GM12864 (cell line): ENCODE results near the gene TCTN1.

Experiments used
- DNase-seq: peaks from one replicate; pipeline ENCODE4 v3.0.0-alpha.2; 2011; ENCODE audit warnings: low read depth
- H3K4me3 ChIP-seq: 2 replicates; pipeline ENCODE4 v1.5.1; 2011; ENCODE audit warnings: mild to moderate bottlenecking, low read depth, low read length, control low read depth
- TF ChIP-seq, protein P1 (sequence below): IDR thresholded peaks from 2 replicates; pipeline ENCODE4 v1.5.1; 2011; ENCODE audit warnings: low read depth, mild to moderate bottlenecking, moderate library complexity, low read length, control low read depth, inconsistent platforms; ENCODE audit errors: missing control alignments

TCTN1 gene

DNA sequence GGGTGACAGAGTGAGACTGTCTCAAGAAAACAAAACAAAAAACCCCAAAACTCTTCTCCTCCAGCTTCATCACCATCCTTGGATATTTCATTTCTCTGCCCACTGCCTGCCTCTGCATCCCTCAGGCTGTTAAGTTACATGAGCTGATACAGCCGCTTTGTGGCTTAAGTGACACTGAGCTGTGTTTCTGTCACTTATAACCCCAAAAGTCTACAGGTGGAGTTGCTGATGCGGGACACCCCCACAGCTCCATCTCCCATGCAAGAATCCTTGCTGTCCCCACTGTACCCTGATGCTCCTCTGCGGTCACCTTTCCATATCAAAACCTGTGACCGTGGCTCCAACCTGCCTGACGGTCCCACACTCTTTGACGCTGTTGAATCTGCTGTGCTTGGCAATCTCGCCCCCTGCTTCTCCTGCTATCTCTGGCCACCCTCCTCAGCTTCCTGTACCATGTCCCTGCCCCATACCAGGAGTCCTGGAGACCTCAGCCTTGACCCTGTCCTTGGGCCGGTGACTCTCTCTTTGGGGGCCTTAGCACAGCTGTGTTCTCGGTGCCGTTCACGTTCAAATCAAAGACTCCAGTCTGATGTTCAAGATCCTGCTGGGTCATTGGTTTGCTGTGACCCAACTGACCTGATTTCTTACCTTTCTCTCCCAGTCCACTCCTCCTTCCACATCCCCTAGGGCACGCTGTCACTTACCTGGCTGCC lies 54.7 kb downstream of the TCTN1 start:
- TF ChIP-seq, protein P1, sequence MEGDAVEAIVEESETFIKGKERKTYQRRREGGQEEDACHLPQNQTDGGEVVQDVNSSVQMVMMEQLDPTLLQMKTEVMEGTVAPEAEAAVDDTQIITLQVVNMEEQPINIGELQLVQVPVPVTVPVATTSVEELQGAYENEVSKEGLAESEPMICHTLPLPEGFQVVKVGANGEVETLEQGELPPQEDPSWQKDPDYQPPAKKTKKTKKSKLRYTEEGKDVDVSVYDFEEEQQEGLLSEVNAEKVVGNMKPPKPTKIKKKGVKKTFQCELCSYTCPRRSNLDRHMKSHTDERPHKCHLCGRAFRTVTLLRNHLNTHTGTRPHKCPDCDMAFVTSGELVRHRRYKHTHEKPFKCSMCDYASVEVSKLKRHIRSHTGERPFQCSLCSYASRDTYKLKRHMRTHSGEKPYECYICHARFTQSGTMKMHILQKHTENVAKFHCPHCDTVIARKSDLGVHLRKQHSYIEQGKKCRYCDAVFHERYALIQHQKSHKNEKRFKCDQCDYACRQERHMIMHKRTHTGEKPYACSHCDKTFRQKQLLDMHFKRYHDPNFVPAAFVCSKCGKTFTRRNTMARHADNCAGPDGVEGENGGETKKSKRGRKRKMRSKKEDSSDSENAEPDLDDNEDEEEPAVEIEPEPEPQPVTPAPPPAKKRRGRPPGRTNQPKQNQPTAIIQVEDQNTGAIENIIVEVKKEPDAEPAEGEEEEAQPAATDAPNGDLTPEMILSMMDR, result no peak
- no peak for DNase-seq
- H3K4me3 ChIP-seq, result peak overlapping the region; percentile 56

DNA sequence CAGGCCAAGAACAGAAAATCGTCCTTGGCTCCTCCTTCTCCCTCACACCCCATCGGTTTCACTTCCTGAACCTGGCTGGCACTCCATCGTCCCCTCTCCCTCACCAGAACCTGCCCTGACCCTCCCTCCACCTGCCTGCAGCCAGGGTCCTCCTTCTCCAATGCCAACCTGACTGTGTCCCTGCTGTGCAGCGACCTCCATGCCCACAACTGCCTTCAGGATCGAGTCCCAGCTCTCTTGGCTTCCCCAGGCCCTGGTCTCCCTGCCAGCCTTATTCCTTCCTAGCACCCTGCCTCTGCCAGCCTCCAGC lies 55.2 kb downstream of the TCTN1 start:
- TF ChIP-seq, protein P1, result no peak
- no peak for DNase-seq
- H3K4me3 ChIP-seq, result peak overlapping the region; percentile 56

DNA sequence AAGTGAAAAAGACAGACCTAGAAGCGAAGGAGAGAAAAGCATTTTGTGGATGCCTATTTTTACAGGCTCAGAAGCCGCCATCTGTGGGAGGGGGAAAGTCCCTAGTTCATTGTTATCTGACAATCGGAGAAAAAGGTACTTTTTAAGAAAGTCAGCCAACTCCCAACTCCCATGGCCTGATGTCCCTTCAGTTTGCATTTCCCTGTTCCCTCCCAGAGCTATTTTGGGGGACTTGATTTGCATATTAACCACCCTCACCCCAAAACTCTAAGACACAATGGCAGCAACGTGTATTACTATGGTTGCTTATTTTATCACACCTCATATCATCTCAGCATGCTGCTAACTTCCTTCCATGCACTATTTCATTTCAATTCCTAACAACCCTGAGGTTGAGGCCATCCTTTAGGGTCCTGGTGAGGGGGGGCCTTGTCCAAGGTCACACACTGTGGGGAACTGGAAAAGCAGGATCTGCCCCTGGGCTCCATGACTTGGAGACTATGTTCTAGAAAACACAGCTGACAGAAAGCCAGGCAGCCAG lies 56.3 kb downstream of the TCTN1 start:
- H3K4me3 ChIP-seq, result no peak overlapping the region; the same call in 1 of the 2 replicates
- DNase-seq, result peak; percentile 91
- TF ChIP-seq, protein P1, result no peak

DNA sequence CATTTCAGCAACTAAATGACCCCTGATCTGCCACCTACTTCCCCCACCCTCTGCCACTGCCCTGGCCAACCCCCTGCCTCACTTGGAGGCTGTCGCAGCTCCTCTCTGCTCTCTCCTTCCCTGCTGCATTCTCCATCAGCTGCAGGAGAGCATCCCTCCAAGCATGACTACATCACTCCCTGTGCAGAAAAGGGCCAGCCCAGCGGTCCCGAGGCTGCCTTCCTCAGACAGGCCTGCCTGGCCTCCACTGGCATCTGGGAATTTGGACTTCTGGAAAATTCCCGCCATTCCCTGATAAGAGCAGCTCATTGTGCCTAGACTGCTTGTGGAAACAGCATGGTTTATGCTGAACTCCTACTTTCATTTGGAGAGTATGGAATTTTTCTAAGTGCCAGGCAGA lies 62.2 kb downstream of the TCTN1 start:
- TF ChIP-seq, protein P1, result no peak
- H3K4me3 ChIP-seq, result no peak overlapping the region
- DNase-seq, result no peak

DNA sequence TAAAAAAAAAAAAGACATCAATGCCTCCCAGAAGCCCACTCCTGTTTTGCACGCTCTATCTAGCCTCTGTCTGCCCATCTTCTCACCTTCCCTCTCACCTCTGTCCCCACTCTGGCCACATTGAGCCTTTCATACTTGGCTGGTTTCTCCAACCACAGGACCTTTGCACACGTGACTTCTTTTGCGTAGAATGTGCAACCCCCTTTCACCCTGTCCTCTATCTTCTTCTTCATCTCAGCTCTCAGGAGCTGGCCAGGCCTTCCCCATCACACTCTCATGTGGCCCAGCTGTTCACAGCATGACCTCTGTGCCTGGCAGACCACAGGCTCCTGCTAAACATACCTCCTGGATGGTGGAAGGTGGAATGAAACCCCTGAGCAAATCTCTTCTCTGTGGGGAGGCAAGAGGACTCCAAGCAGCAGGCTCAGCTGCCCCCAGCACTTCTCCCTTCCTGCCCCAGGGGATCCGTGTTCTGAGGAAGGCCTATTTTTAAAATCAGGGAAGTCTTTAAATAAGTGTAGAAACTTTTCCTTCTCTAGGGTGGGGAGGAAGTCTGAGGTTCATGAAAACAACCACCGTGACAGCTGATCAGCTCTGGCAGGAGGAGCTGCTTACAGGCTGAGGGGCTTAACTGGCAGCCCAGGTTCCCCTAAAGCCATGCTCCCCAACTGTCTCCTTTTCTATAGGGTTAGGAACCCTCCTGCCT lies 63.4 kb downstream of the TCTN1 start:
- H3K4me3 ChIP-seq, result no peak overlapping the region; the same call in 1 of the 2 replicates
- no peak for DNase-seq
- TF ChIP-seq, protein P1, result no peak

DNA sequence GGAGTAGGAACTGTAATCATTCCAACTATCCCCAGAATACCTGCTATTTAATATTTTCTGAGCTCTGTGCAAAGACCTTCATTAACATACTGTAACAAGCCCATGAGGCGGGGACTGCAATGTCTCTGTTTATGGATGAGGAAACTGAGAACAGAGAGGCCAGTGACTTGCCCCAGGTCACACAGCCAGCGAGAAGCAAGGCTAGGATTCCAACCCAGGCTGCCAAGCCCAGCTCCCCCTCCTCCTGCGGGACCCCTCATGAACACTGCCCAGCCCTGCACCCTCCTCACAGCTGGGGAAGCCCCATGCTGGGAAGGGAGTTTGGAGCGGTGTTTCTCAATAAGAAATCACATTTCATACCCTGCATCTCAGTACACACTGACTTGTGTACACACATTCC lies 64.1 kb downstream of the TCTN1 start:
- TF ChIP-seq, protein P1, result no peak
- H3K4me3 ChIP-seq, result no peak overlapping the region
- DNase-seq, result no peak
